Heart left ventricle (tissue), 13 donors: ENCODE results near the gene CHST11.

Experiments used
- CTCF ChIP-seq, 12 donors: fragments of 200-600 bp; sonication (generic) in 4 of 12; IDR thresholded peaks; one replicate each; pipeline versions ENCODE4 v1.5.0 to v1.8.0; 2018 to 2022; ENCODE audit warnings: antibody characterized with exemption in 12 of 12, mild to moderate bottlenecking in 5 of 12
- POLR2A ChIP-seq, 2 donors: fragments of 450-650 bp; IDR thresholded peaks; one replicate each; pipeline ENCODE4 v1.6.1; 2017; ENCODE audit warnings: antibody characterized with exemption in 2 of 2, mild to moderate bottlenecking in 2 of 2, moderate library complexity in 2 of 2
- donor health status: ischemic (EF 13 %, LVEDD 7.1; RV severe dilation, severe dysfunction).
- donor health status: DM: no; HTN: yes; CAD: no.
- donor health status: DM: no; HTN: no; CAD: no.
- donor health status: ischemic (EF 25% LVEDD 6.9; RV normal size, moderate dysfunction).
- donor health status: ischemic (EF 25% LVEDD 5.7; RV mildly dilated, moderate dysfunction).
- donor health status: ischemic (EF 35%, LVEDD 5.7; RV mildly dilated, moderate dysfunction).
- donor health status: nonischemic (EF 11% LVEDD 7.7; RV severe dilation, severe dysfunction).
- donor health status: DM: yes; HTN: yes; CAD: no.
- donor health status: PGD.
- donor health status: ischemic (EF 29% LVEDD 5.4; RV normal size, mild dysfunction).
- donor health status: nonischemic (EF 23%, LVEDD 6.1; RV moderate dilation, normal function).

GRCh38 chr12:104457746-104458693 is 1.3 kb downstream of the CHST11 start:
- TF ChIP-seq POLR2A (IDR thresholded peaks at IDR 0.05) (no peak), CTCF (IDR thresholded peaks at IDR 0.05) (no peak)
